Endodermal cell (in vitro differentiated cells): ENCODE measurements around the gene RIMOC1. TPM values are rescaled to one million over a fixed set of nuclear protein-coding genes. Genes with fewer than 3 reads are reported as not detected.

Experiments
- DNase-seq: peaks from one replicate; pipeline ENCODE4 v3.0.0-alpha.2; 2017
- H3K27ac ChIP-seq: 2 replicates; pipeline ENCODE4 v1.5.1; 2013; ENCODE audit warnings: mild to moderate bottlenecking, low read depth, low read length, moderate library complexity
- H3K27me3 ChIP-seq: 2 replicates; pipeline ENCODE4 v1.6.1; 2013; ENCODE audit warnings: mild to moderate bottlenecking, low read length, moderate library complexity; ENCODE audit not compliant: insufficient read depth, control insufficient read depth, poor library complexity, severe bottlenecking
- H3K36me3 ChIP-seq: 2 replicates; pipeline ENCODE4 v1.7.0; 2013; ENCODE audit warnings: mild to moderate bottlenecking, low read length, moderate library complexity; ENCODE audit not compliant: control insufficient read depth, insufficient read depth
- H3K4me1 ChIP-seq: one replicate; pipeline ENCODE4 v1.7.0; 2013; ENCODE audit warnings: low read length; ENCODE audit not compliant: control insufficient read depth, insufficient read depth
- H3K4me3 ChIP-seq: 2 replicates; pipeline ENCODE4 v1.5.1; 2013; ENCODE audit warnings: mild to moderate bottlenecking, low read length, moderate library complexity
- H3K9ac ChIP-seq: 2 replicates; pipeline ENCODE4 v1.6.1; 2013; ENCODE audit warnings: mild to moderate bottlenecking, low read length, moderate library complexity; ENCODE audit not compliant: poor library complexity, severe bottlenecking; ENCODE audit errors: extremely low read depth
- H3K9me3 ChIP-seq: 2 replicates; pipeline ENCODE4 v1.6.1; 2013; ENCODE audit warnings: mild to moderate bottlenecking, low read length, moderate library complexity; ENCODE audit not compliant: control insufficient read depth
- H3K27ac Mint-ChIP-seq: 2 replicates; pipeline ENCODE4 v1.8.0; 2020; ENCODE audit warnings: mixed read lengths
- H3K27me3 Mint-ChIP-seq: 2 replicates; pipeline ENCODE4 v1.8.0; 2021; ENCODE audit warnings: mild to moderate bottlenecking, mixed read lengths; ENCODE audit not compliant: insufficient read depth
- H3K36me3 Mint-ChIP-seq: 2 replicates; pipeline ENCODE4 v1.8.0; 2020; ENCODE audit warnings: low read depth, mixed read lengths
- H3K4me1 Mint-ChIP-seq: 2 replicates; pipeline ENCODE4 v1.8.0; 2020; ENCODE audit warnings: mixed read lengths
- H3K4me3 Mint-ChIP-seq: 2 replicates; pipeline ENCODE4 v1.8.0; 2020; ENCODE audit warnings: mild to moderate bottlenecking, moderate library complexity, mixed read lengths
- H3K9me3 Mint-ChIP-seq: 2 replicates; pipeline ENCODE4 v1.8.0; 2020; ENCODE audit warnings: mild to moderate bottlenecking, mixed read lengths
- CTCF ChIP-seq: fragments of 200-600 bp; sonication (generic); conservative IDR thresholded peaks from 2 replicates; pipeline ENCODE4 v1.5.0; 2021; ENCODE audit warnings: antibody characterized with exemption, mild to moderate bottlenecking
- WGBS, 2 experiments: methylation state at CpG; one replicate each; pipeline versions ENCODE4 v1.1.5 to v1.1.7; 2013; ENCODE audit warnings: missing lambda C conversion rate in 2 of 2, mixed read lengths in 1 of 2; ENCODE audit not compliant: insufficient coverage in 1 of 2, insufficient read length in 1 of 2; 5-methylcytosine and 5-hydroxymethylcytosine counted together
- total RNA-seq, 2 donors: library from RNA; stranded (reverse); fragmentation: NEBNext Ultra II Directional in 1 of 2; extraction: Animal tissue kit (Norgen Biotek cat#: 25700) in 1 of 2; gene quantifications; 2 replicates in 1 of 2; 3 replicates in 1 of 2; pipeline ENCODE4 v1.2.1, GENCODE V29; 2021

The RIMOC1 gene
- total RNA-seq, 2 donors from 2014 or later = 46.5 to 47.0 TPM

DNA sequence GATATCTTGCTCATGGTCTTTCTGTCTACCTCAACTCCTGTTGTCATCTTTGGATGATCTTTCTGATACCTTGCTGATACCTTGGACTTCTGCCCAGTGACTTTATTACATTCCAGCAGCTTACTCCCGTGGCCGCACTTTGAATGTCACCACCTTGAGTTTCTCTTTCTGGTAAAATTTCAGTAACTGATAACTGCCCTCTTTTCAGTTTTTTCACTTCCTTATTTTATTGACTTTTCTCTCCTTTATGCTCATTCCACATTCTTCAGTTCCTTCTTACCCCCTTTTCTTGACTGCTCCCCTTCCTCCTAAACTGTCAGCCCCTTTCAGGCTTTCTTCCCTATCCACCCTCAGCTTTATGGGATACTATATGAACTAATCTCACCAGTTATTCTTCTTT is 14.0 kb downstream of the RIMOC1 start:
- Histone ChIP-seq H3K9ac (no peak overlapping the region), H3K9me3 (no peaks in the 10 kb centered on the region), H3K36me3 (peaks cover 90% of the 10 kb centered on the region), H3K27ac (no peak overlapping the region), H3K4me3 (no peak overlapping the region), H3K27me3 (no peaks in the 10 kb centered on the region), H3K4me1 (no peaks in the 10 kb centered on the region)
- Mint-ChIP-seq H3K4me1 (no peaks in the 10 kb centered on the region), H3K36me3 (peaks cover 63% of the 10 kb centered on the region), H3K27me3 (no peaks in the 10 kb centered on the region), H3K27ac (no peak overlapping the region), H3K4me3 (no peak overlapping the region), H3K9me3 (no peaks in the 10 kb centered on the region)
- WGBS, 2 experiments = 93 to 97% methylated on average over 2 of the region's 2 CpGs
- no peak for TF ChIP-seq CTCF
- no peak for DNase-seq

GRCh38 chr5:41921166-41921565 is 17.0 kb downstream of the RIMOC1 start:
- Histone ChIP-seq H3K27me3 (no peaks in the 10 kb centered on the region), H3K27ac (no peak overlapping the region), H3K4me1 (no peaks in the 10 kb centered on the region), H3K4me3 (no peak overlapping the region), H3K9me3 (no peaks in the 10 kb centered on the region), H3K36me3 (peaks cover 62% of the 10 kb centered on the region), H3K9ac (no peak overlapping the region)
- no peak overlapping the region for H3K4me3 Mint-ChIP-seq
- peaks cover 4% of the 10 kb centered on the region for H3K4me1 Mint-ChIP-seq
- no peak for TF ChIP-seq CTCF
- peaks cover 38% of the 10 kb centered on the region for H3K36me3 Mint-ChIP-seq
- no CpG with 5 or more reads among the region's 1 CpG for WGBS, 2 experiments
- no peaks in the 10 kb centered on the region for H3K9me3 Mint-ChIP-seq
- H3K27me3 Mint-ChIP-seq = peaks cover 2% of the 10 kb centered on the region
- H3K27ac Mint-ChIP-seq = no peak overlapping the region
- DNase-seq = no peak

DNA sequence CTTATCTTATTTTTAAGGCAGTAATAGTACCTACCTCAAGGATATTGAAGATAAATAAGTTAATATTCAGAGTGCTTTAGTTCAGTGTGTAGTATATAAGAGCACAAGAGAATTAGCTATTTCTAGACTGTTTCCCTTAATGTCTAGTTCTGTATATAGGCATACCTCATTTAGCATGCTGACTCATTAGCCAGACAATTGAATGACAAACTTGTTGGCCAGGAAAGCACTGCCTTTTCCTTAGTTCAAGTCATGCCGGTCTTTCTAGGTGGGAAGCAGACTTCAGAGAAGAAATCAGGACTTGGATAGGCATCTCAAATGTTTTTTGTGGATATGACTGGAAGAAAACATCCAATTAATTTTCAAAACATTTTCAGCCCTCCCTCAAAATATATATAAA is 17.7 kb downstream of the RIMOC1 start:
- Histone ChIP-seq H3K4me3 (no peak overlapping the region), H3K9ac (no peak overlapping the region), H3K27ac (no peak overlapping the region), H3K9me3 (no peaks in the 10 kb centered on the region), H3K36me3 (peaks cover 55% of the 10 kb centered on the region), H3K4me1 (no peaks in the 10 kb centered on the region), H3K27me3 (no peaks in the 10 kb centered on the region)
- Mint-ChIP-seq H3K27me3 (peaks cover 2% of the 10 kb centered on the region), H3K4me1 (peaks cover 4% of the 10 kb centered on the region), H3K4me3 (no peak overlapping the region), H3K9me3 (no peaks in the 10 kb centered on the region), H3K27ac (no peak overlapping the region), H3K36me3 (peaks cover 37% of the 10 kb centered on the region)
- DNase-seq = no peak
- 86% methylated on average over 1 of the region's 1 CpG; no CpG with 5 or more reads in 1 of the 2 experiments for WGBS, 2 experiments
- TF ChIP-seq CTCF = no peak
